ENCODE measurements around the gene WFDC10A.

WFDC10A gene

DNA sequence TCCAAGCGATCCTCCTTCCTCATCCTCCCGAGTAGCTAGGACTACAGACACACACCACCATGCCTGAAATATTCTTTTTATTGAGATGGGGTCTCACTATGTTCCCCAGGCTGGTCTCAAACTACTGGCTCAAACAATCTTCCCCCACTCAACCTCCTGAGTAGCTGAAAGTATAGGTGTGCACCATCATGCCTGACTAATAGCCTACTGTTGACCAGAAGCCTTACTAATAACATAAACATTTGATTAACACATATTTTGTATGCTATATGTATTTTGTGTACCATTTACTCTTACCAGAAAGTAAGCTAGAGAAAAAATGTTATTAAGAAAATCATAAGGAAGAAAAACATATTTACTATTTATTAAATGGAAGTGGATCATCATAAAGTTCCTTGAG lies 11.9 kb upstream of the WFDC10A start:
- POLR2A ChIA-PET: no interaction called here
- DNase-seq (ENCODE audit: low read depth, low spot score): no peak
- no peak overlapping the region for H3K4me3 ChIP-seq (ENCODE audit: low read depth, low read length)
- CTCF ChIA-PET: interaction anchor here (1.9 to 3.1 kb wide), 2 partner anchors 11 to 154 kb away, joined by 6 to 16 read pairs; partner anchors contain the start of gene WFDC10A
- TF ChIP-seq, protein P1, sequence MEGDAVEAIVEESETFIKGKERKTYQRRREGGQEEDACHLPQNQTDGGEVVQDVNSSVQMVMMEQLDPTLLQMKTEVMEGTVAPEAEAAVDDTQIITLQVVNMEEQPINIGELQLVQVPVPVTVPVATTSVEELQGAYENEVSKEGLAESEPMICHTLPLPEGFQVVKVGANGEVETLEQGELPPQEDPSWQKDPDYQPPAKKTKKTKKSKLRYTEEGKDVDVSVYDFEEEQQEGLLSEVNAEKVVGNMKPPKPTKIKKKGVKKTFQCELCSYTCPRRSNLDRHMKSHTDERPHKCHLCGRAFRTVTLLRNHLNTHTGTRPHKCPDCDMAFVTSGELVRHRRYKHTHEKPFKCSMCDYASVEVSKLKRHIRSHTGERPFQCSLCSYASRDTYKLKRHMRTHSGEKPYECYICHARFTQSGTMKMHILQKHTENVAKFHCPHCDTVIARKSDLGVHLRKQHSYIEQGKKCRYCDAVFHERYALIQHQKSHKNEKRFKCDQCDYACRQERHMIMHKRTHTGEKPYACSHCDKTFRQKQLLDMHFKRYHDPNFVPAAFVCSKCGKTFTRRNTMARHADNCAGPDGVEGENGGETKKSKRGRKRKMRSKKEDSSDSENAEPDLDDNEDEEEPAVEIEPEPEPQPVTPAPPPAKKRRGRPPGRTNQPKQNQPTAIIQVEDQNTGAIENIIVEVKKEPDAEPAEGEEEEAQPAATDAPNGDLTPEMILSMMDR (IDR thresholded peaks at IDR 0.05; ENCODE audit: insufficient read depth, low read length, missing control alignments): no peak

DNA sequence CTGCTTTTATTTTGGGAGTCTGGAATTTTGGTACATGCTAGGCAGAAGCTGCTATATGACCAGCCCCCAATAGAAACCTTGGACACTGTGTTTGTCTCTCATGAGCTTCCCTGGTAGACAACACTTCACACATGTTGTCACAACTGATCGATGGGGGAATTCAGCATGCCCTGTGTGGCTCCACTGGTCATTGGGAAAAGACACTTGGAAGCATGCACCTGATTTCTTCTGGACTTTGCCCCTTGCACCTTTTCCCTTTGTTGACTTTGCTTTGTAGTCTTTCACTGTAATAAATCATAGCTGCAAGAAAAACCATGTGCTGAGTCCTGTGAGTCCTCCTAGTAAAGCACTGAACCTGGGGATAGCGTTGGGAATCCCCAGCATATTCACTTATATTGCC lies 7.9 kb upstream of the WFDC10A start:
- no peak for DNase-seq (ENCODE audit: low read depth, low spot score)
- TF ChIP-seq, protein P1 (IDR thresholded peaks at IDR 0.05; ENCODE audit: insufficient read depth, low read length, missing control alignments): no peak
- ChIA-PET POLR2A (no interaction called here), CTCF (interaction anchor here (1.0 kb wide), 1 partner anchor 8 kb away, joined by 3 read pairs; the partner anchor contains the start of gene WFDC10A)
- H3K4me3 ChIP-seq (ENCODE audit: low read depth, low read length): no peak overlapping the region

DNA sequence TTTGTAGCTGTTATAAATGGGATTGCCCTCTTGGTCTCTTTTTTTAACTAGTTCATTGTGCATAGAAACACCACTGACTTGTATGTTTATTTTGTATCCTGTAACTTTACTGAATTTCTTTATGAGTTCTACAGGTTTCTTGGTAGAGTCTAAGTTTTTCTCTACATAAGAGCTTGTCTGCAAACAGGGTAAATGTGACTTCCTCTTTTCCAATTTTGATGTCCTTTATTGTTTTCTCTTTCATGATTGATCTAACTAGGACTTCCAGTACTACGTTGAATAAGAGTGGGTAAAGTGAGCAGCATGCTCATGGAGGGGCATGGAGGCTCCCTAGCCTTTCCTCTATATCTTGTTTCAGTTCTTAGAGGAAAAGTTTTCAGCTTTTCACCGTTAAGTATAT lies 3.0 kb upstream of the WFDC10A start:
- TF ChIP-seq, protein P1 (IDR thresholded peaks at IDR 0.05; ENCODE audit: insufficient read depth, low read length, missing control alignments): no peak
- ChIA-PET POLR2A (no interaction called here), CTCF (interaction anchor here (1.0 kb wide), 2 partner anchors 10 to 19 kb away, joined by 3 read pairs; no protein-coding TSS in a partner anchor)
- no peak overlapping the region for H3K4me3 ChIP-seq (ENCODE audit: low read depth, low read length)
- DNase-seq (ENCODE audit: low read depth, low spot score): no peak

DNA sequence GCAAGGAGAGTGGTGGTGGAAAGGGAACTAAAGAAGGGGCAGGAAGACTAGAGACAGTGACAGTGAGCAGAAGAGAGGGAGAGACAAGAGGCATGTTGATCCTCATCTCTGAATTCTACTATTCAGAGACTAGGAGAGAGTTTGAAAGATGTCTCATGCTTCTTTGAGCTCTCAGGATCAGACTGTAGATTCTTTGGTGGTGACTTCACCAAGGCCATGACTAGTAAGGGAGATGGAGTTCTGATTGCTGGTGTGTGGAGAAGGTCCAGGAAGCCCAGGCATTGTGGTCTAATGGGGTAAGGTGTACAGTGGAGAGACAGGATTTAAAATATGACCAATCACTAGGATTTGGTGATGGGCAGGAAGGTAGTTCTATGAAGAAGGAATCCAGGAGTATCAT lies 832 bp downstream of the WFDC10A start:
- H3K4me3 ChIP-seq (ENCODE audit: low read depth, low read length): no peak overlapping the region
- ChIA-PET CTCF (interaction anchor here (2.8 to 3.4 kb wide), 2 partner anchors 12 to 141 kb away, joined by 14 to 16 read pairs; no protein-coding TSS in a partner anchor), POLR2A (no interaction called here)
- TF ChIP-seq, protein P1 (IDR thresholded peaks at IDR 0.05; ENCODE audit: insufficient read depth, low read length, missing control alignments): no peak
- DNase-seq (ENCODE audit: low read depth, low spot score): no peak

DNA sequence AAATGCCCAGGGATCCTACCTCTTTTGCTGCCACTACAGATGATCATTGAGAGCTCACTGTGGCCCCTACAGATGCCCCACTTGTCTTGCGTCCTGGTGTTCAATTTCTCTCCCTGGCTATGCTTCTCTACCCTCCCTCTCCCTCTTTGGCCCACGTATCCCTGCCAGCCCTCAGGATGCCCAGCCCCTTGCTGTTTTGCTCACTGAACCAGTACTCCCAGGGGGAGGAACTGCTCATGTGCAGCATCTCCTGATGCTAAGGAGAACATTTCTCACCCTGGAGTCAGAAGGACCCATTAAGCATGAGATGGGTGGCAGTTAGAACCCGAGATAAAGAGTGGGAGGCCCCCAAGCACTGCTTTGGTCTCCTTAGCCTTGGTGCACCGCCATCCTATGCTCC lies 1.6 kb downstream of the WFDC10A start, which contains the start of gene WFDC9:
TSS of gene WFDC9 (minus strand) at position 101 of the 400 bp plus-strand sequence. CDS start 21,103 bp downstream, outside the sequence.
- ChIA-PET POLR2A (no interaction called here), CTCF (no interaction called here)
- no peak for DNase-seq (ENCODE audit: low read depth, low spot score)
- TF ChIP-seq, protein P1 (IDR thresholded peaks at IDR 0.05; ENCODE audit: insufficient read depth, low read length, missing control alignments): no peak
- H3K4me3 ChIP-seq (ENCODE audit: low read depth, low read length): no peak within 1 kb of the TSS

DNA sequence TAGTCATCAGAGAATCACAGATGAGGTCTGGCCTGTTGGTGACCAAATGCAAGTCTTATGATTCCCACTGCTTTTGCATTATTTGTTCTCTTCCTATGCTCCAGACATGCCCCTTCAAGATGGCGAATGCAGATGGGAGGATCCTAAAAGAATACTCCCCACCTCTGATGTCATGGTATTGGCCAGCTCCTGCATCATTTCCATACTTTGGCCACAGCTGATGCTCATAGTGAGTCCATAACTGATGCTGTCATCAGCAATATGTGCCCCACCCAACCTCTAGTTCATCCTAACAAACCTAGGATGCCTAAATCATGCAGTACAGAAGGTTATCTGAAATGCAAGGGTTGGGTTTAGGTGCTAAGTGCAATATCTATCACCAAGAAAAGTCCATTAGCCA lies 7.0 kb downstream of the WFDC10A start:
- ChIA-PET POLR2A (no interaction called here), CTCF (no interaction called here)
- no peak overlapping the region for H3K4me3 ChIP-seq (ENCODE audit: low read depth, low read length)
- no peak for DNase-seq (ENCODE audit: low read depth, low spot score)
- TF ChIP-seq, protein P1 (IDR thresholded peaks at IDR 0.05; ENCODE audit: insufficient read depth, low read length, missing control alignments): no peak
